IMR-90 (cell line): ENCODE results near the gene WDR46. TPM values are rescaled to one million over a fixed set of nuclear protein-coding genes. Genes with fewer than 3 reads are reported as not detected.

Experiments used
- ATAC-seq: fragments of 200-7000 bp; cut with Tn5 transposase; 2 replicates; pipeline ENCODE4 v1.9.1; 2020; ENCODE audit warnings: low read depth, mild to moderate bottlenecking, moderate library complexity
- BruUV-seq: library from RNA; stranded (reverse); fragments of 400-500 nt; replicated peaks from 2 replicates; lab custom pipeline; 2021; lab: Mats Ljungman, UMichigan
- CTCF ChIA-PET: fragments of 300-600 bp; formaldehyde crosslinking; extraction: SDS; loops from one replicate; lab custom pipeline; 2021; ENCODE audit warnings: antibody characterized with exemption; lab: Yijun Ruan, JAX
- POLR2A ChIA-PET: fragments of 300-600 bp; sonication (Branson Sonifier 250); formaldehyde crosslinking; loops from one replicate; lab custom pipeline; 2022; ENCODE audit warnings: antibody characterized with exemption; ENCODE audit not compliant: unreplicated experiment; lab: Charles Lee
- DNase-seq: peaks from one replicate; pipeline ENCODE4 v3.0.0; 2013
- H2AFZ ChIP-seq: replicated peaks from 2 replicates; pipeline ENCODE3; 2013; ENCODE audit warnings: low read length, mild to moderate bottlenecking; ENCODE audit not compliant: poor library complexity
- H2AK5ac ChIP-seq: 2 replicates; pipeline ENCODE4 v1.6.1; 2013; ENCODE audit warnings: low read depth, low read length, inconsistent platforms
- H2AK9ac ChIP-seq: replicated peaks from 2 replicates; pipeline ENCODE3; 2013; ENCODE audit warnings: mild to moderate bottlenecking, low read depth, low read length, moderate library complexity; ENCODE audit not compliant: poor library complexity
- H2BK120ac ChIP-seq: 2 replicates; pipeline ENCODE4 v1.6.1; 2013; ENCODE audit warnings: low read depth, low read length, inconsistent platforms
- H2BK15ac ChIP-seq: 3 replicates; pipeline ENCODE4 v1.6.1; 2013; ENCODE audit warnings: low read depth, low read length, inconsistent platforms
- H2BK20ac ChIP-seq: 2 replicates; pipeline ENCODE4 v1.6.1; 2013; ENCODE audit warnings: low read depth, mild to moderate bottlenecking, inconsistent platforms, low read length, moderate library complexity
- H2BK5ac ChIP-seq: 2 replicates; pipeline ENCODE4 v1.6.1; 2013; ENCODE audit warnings: mild to moderate bottlenecking, low read depth, low read length, inconsistent platforms; ENCODE audit not compliant: poor library complexity, severe bottlenecking
- H3K14ac ChIP-seq: replicated peaks from 2 replicates; pipeline ENCODE4 v1.6.1; 2013; ENCODE audit warnings: low read depth, low read length, inconsistent platforms
- H3K18ac ChIP-seq: 2 replicates; pipeline ENCODE4 v1.6.1; 2013; ENCODE audit warnings: low read depth, low read length, control low read depth
- H3K23ac ChIP-seq: 2 replicates; pipeline ENCODE4 v1.6.1; 2013; ENCODE audit warnings: low read depth, low read length, inconsistent platforms
- H3K27ac ChIP-seq: 2 replicates; pipeline ENCODE4 v1.5.1; 2013; ENCODE audit warnings: mild to moderate bottlenecking, control low read depth, low read length; ENCODE audit not compliant: insufficient read depth
- H3K27me3 ChIP-seq: 2 replicates; pipeline ENCODE4 v1.6.1; 2013; ENCODE audit warnings: low read length; ENCODE audit not compliant: control insufficient read depth, insufficient read depth
- H3K36me3 ChIP-seq: 2 replicates; pipeline ENCODE4 v1.6.1; 2013; ENCODE audit warnings: low read length, mixed read lengths; ENCODE audit not compliant: control insufficient read depth, insufficient read depth
- H3K4ac ChIP-seq: 2 replicates; pipeline ENCODE4 v1.6.1; 2013; ENCODE audit warnings: low read depth, low read length, inconsistent platforms
- H3K4me1 ChIP-seq: 2 replicates; pipeline ENCODE4 v1.6.1; 2013; ENCODE audit warnings: low read length, mixed read lengths; ENCODE audit not compliant: control insufficient read depth, insufficient read depth
- H3K4me2 ChIP-seq: 2 replicates; pipeline ENCODE4 v1.6.1; 2013; ENCODE audit warnings: low read depth, mild to moderate bottlenecking, control low read depth, low read length, moderate library complexity
- H3K4me3 ChIP-seq: 2 replicates; pipeline ENCODE4 v1.5.1; 2013; ENCODE audit warnings: low read depth, mild to moderate bottlenecking, control low read depth, low read length, moderate library complexity; ENCODE audit not compliant: insufficient read depth
- H3K56ac ChIP-seq: 2 replicates; pipeline ENCODE4 v1.6.1; 2013; ENCODE audit warnings: low read length, inconsistent platforms; ENCODE audit not compliant: insufficient read depth; ENCODE audit errors: extremely low read depth
- H3K79me1 ChIP-seq, 2 experiments: 2 replicates each; pipeline ENCODE4 v1.6.1; 2013; ENCODE audit warnings: low read length in 2 of 2, inconsistent platforms in 1 of 2, low read depth in 1 of 2
- H3K9ac ChIP-seq: 2 replicates; pipeline ENCODE4 v1.6.1; 2013; ENCODE audit warnings: low read depth, low read length, control low read depth
- H3K9me1 ChIP-seq: 2 replicates; pipeline ENCODE4 v1.6.1; 2013; ENCODE audit warnings: low read length, inconsistent platforms; ENCODE audit not compliant: insufficient read depth
- H3K9me3 ChIP-seq: 2 replicates; pipeline ENCODE4 v1.6.1; 2013; ENCODE audit warnings: low read length; ENCODE audit not compliant: control insufficient read depth, insufficient read depth
- H4K20me1 ChIP-seq: 2 replicates; pipeline ENCODE4 v1.6.1; 2013; ENCODE audit warnings: low read length, inconsistent platforms; ENCODE audit not compliant: insufficient read depth
- H4K5ac ChIP-seq: 2 replicates; pipeline ENCODE4 v1.6.1; 2013; ENCODE audit warnings: mild to moderate bottlenecking, low read depth, low read length, control low read depth
- H4K8ac ChIP-seq, 2 experiments: 2 replicates each; pipeline ENCODE4 v1.6.1; 2013; ENCODE audit warnings: low read depth in 2 of 2, low read length in 2 of 2, control low read depth in 1 of 2, inconsistent platforms in 1 of 2
- H4K91ac ChIP-seq: 2 replicates; pipeline ENCODE4 v1.6.1; 2013; ENCODE audit warnings: low read depth, low read length, inconsistent platforms; ENCODE audit not compliant: insufficient read depth
- CEBPB ChIP-seq: IDR thresholded peaks from 2 replicates; pipeline ENCODE4 v1.6.1; 2012; ENCODE audit warnings: low read depth, low read length, improper control_type of control experiment
- CHD1 ChIP-seq: IDR thresholded peaks from 2 replicates; pipeline ENCODE4 v1.6.1; 2012; ENCODE audit warnings: low read depth, low read length, improper control_type of control experiment
- CTCF ChIP-seq: conservative IDR thresholded peaks from 2 replicates; pipeline ENCODE4 v1.5.1; 2012; ENCODE audit warnings: mild to moderate bottlenecking, low read depth, low read length, improper control_type of control experiment
- MAFK ChIP-seq: IDR thresholded peaks from 2 replicates; pipeline ENCODE4 v1.6.1; 2012; ENCODE audit warnings: low read depth, low read length, improper control_type of control experiment
- MAZ ChIP-seq: IDR thresholded peaks from 2 replicates; pipeline ENCODE4 v1.6.1; 2012; ENCODE audit warnings: low read depth, mild to moderate bottlenecking, low read length, improper control_type of control experiment, moderate library complexity, borderline replicate concordance
- NFE2L2 ChIP-seq: fragments of 150-350 bp; IDR thresholded peaks from 2 replicates; pipeline ENCODE4 v1.6.1; 2016; ENCODE audit warnings: low read depth, mild to moderate bottlenecking, low read length
- POLR2A ChIP-seq: IDR thresholded peaks from 2 replicates; pipeline ENCODE4 v1.6.1; 2012; ENCODE audit warnings: mild to moderate bottlenecking, low read depth, low read length
- RCOR1 ChIP-seq: IDR thresholded peaks from 2 replicates; pipeline ENCODE4 v1.6.1; 2012; ENCODE audit warnings: mild to moderate bottlenecking, low read length, improper control_type of control experiment; ENCODE audit not compliant: insufficient replicate concordance
- WGBS, 2 experiments: methylation state at CpG; one replicate each; pipeline versions ENCODE4 v1.1.5 to v1.1.7; 2013; ENCODE audit warnings: missing lambda C conversion rate in 2 of 2; ENCODE audit not compliant: insufficient read length in 1 of 2; ENCODE audit errors: extremely low coverage in 2 of 2; 5-methylcytosine and 5-hydroxymethylcytosine counted together
- dilution Hi-C: fragments of 300-500 bp; cut with HindIII; formaldehyde crosslinking; loops from one replicate; pipeline ENCODE4 v1.14.3; 2018; ENCODE audit warnings: low sequenced_read_pairs; ENCODE audit not compliant: unreplicated experiment
- in situ Hi-C: fragments of 300-500 bp; cut with MboI; formaldehyde crosslinking; loops from 3 replicates; pipeline ENCODE4 v1.14.3; 2019; ENCODE audit warnings: low sequenced_read_pairs, inconsistent platforms, mixed read lengths
- intact Hi-C: fragments of 100-400 bp; cut with micrococcal nuclease; formaldehyde crosslinking; loops from 2 replicates; pipeline ENCODE4 v1.10.0; 2022
- polyA plus RNA-seq, 3 experiments: library from polyadenylated mRNA; depleted of rRNA; stranded (reverse); fragments of >200 nt; gene quantifications; 2 replicates each; pipeline ENCODE4 v1.2.3, GENCODE V29; 2012; ENCODE audit warnings: low replicate concordance in 1 of 3
- total RNA-seq: library from RNA; depleted of rRNA; stranded (reverse); fragments of >200 nt; gene quantifications from 2 replicates; pipeline ENCODE4 v1.2.3, GENCODE V29; 2012

Gene WDR46
- total and polyA plus RNA-seq, 2 of the 4 experiments (the other 2 are of a cell fraction): 73.8 to 81.6 TPM

GRCh38 chr6:33335916-33336315 is 46.9 kb upstream of the WDR46 start:
- intact Hi-C loops: no loop called here

More at GRCh38 chr6:33335916-33336315, 46.9 kb upstream of the WDR46 start:
- CTCF ChIA-PET: interaction anchor here (1.0 kb wide), 1 partner anchor 55 kb away, joined by 3 read pairs; no protein-coding TSS in a partner anchor
- Histone ChIP-seq H2BK120ac (no peak overlapping the region), H4K91ac (no peak overlapping the region), H3K27ac (no peak overlapping the region), H3K4me1 (no peaks in the 10 kb centered on the region), H3K56ac (no peak overlapping the region), H3K14ac (no peak overlapping the region), H3K23ac (no peak overlapping the region), H2AK5ac (no peak overlapping the region), H3K18ac (no peak overlapping the region), H3K36me3 (no peaks in the 10 kb centered on the region), H3K27me3 (peaks cover 3% of the 10 kb centered on the region), H4K8ac (no peak overlapping the region), H2BK20ac (no peak overlapping the region), H3K79me1 (no peaks in the 10 kb centered on the region), H3K9me3 (no peaks in the 10 kb centered on the region), H2BK5ac (no peak overlapping the region), H3K4me2 (no peak overlapping the region), H3K4ac (no peak overlapping the region), H2AFZ (no peak overlapping the region), H2AK9ac (no peak overlapping the region), H2BK15ac (no peak overlapping the region), H3K4me3 (no peak overlapping the region), H3K9me1 (no peaks in the 10 kb centered on the region), H4K5ac (no peak overlapping the region), H4K20me1 (no peaks in the 10 kb centered on the region), H3K9ac (no peak overlapping the region)
- dilution Hi-C loops (no loop called here), in situ Hi-C loops (no loop called here)
- POLR2A ChIA-PET: no interaction called here
- DNase-seq: no peak
- no CpG with 5 or more reads among the region's 4 CpGs for WGBS, 2 experiments
- no TSS peak for BruUV-seq
- no peak for ATAC-seq
- TF ChIP-seq POLR2A (no peak), CTCF (no peak), MAFK (no peak), CEBPB (no peak), MAZ (no peak), RCOR1 (no peak), CHD1 (no peak), NFE2L2 (no peak)
